GM18861 (cell line): Measurements from ENCODE around the gene GFPT2.
"Not testable (repeated sequence)": the region's sequence is repeated elsewhere in the genome, so short reads cannot be mapped to it uniquely, and the experiment has no call there.

Source experiments
- ATAC-seq: cut with Tn5 transposase; IDR thresholded peaks from one replicate; pipeline ENCODE4 v1.9.1; 2021; ENCODE audit not compliant: unreplicated experiment

Gene GFPT2

DNA sequence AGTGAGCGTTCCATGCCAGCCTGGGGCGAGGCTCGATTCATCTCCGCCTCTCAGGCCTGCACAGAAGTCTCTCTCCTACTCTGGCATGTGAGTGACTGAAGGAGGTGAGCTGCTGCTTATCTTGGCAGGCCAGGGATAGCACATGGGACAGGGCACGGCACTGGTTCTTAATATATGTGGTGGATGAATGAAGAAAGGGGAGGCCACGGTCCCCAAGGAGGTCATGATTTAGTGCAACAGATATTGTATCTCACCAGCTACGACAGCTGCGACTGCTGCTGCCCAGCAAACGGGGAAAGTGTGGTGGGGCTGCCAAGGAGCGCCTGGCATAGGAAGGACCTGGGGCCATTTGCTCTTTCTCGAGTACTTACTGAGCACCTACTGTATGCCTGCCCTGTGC lies 41.9 kb downstream of the GFPT2 start:
- no peak for ATAC-seq

DNA sequence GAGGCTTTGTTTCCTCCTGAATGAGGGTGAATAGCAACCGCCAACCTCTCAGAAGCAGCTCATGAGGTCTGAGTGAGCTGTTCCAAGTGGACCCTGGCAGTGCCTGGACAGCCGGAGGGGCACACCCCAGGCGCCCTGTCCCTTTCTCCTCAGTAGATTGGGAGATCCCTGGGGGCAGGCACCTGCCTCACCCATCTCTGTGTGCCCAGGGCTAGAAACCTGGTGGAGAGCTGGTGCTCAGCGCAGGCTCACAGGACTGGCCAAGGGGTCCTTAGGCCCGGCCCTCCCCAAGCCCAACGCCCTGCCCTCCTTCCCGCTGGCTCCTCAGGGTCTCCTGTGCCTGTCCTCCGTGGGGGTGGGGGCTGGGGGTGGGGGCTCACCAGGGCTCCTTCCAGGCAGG lies 46.3 kb downstream of the GFPT2 start:
- no peak for ATAC-seq

DNA sequence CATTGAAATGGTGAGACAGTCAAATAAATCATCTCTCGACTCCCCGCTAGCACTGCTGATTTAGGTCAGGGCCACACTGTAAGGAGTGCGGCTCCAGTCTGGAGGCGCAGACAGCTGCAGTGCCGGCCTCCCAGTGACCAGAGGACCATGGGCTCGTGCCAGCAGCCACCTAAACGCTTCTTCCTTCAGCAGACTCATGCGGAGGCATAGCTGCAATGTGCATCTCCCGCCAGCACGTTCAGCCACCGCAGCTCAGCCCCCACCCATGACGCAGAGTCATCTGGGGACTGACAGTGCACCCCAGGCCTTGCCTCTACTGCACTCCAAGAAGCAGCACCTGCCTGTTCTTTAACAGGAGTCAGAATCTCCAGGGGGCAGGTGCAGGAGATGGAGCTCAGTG lies 47.7 kb downstream of the GFPT2 start:
- ATAC-seq, result no peak

DNA sequence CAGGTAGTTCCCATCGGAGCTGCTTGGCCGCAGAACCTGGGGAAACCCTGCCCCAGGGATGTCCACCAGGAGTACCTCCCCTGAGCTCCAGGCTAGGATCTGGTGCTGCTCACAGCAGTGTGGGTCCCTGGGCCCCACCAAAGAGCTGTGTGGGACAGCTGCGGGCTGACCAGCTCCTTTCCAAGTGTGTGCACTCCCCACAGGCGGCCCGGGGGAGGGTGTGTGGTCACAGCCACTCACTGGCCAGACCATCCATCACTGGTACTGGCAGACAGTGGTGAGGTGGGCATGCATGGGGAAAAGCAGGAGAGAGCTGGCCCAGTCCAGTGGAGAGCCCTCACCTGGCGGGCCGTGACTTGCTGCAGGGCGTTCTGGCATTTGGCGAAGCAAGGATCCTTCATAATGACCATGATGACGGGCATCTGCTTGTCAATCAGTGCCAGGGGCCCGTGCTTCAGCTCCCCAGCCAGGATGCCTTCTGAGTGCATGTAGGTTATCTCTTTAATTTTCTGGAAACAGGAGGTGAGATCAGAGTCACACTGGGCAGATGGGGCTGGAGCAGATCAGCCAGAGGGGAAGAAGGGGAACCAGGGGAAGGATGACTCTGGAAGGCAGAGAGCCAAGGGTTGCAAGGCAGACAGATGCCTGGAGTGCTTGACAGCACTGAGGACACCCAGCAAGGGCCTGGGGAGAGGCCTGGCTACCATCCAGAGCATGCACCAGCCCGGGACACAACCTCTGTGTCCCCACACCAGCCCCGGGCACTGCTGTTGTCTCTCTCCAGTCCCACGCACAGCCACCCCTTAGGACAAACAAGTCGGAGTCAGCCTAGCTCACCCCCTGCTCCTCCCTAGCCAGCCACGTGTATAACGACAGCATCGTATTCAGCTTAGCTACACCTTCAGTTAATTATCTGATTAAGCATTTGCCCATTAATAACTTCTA lies 48.4 kb downstream of the GFPT2 start:
- ATAC-seq, result no peak

DNA sequence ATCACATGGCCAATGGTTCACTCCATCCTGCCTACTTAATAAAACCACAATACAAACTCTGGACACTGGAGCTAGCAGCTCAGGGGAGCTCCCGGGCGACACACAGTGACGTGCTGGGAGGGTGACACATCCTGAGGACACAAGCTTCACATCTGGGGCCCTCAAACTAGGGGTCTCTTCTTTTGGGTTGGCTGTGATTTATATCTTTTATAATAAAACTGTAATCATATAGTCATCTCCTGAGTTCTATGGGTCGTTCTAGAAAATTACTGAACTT lies 49.2 kb downstream of the GFPT2 start:
- ATAC-seq, result no peak

DNA sequence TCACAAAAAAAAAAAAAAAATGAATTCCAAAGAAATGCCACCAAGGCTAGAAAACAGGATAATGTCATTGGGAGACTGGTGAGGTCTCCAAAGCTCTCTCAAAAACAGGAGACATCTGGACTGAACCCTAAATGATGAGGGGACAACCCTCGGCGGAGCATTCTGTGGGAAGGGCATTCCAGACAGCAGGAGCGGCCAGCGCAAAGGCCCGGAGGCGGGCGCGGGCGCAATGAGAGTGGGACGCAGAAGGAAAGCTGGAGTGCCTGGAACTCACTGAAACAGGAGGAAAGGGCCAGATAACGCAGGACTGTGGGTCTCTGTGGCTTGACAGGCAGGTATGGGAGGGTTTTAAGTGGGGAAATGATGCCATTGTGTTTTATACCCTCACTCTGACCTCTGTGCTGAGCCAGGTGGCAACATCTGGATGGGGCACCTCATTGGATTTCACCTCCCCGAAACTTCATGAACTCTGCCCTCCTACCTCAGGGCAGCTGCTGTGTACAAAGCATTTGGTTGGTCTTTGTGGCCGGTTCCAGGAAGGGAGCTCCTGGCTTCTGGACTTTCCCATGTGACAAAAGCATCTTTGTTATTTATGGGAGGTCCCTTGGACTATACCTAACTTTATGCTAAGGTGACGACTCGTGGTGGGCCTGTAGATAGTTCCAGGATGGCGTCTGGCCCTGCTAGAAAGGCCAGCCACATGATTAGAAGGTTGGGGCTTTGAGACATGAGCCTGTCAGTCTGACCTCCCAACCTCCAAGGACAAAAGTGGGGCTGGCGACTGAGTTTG lies 49.7 kb downstream of the GFPT2 start:
- no peak for ATAC-seq

DNA sequence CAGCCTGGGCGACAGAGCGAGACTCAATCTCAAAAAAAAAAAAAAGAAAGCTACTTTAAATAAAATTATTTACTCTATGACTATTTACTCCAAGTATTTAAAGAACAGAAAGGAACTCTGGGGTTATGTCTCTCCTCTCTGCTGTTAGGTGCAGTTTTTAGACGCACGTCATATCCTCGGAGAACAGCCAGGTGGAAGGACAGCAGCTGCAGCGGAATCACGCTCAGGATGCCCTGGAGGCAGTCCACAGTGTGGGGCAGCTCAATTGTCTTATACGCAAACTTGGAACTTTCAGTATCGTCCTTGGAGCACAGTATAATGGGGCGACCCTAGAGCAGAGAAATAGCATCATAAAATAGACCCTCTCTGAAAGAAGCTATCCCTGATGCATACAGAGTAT lies 50.9 kb downstream of the GFPT2 start:
- ATAC-seq, result no peak

DNA sequence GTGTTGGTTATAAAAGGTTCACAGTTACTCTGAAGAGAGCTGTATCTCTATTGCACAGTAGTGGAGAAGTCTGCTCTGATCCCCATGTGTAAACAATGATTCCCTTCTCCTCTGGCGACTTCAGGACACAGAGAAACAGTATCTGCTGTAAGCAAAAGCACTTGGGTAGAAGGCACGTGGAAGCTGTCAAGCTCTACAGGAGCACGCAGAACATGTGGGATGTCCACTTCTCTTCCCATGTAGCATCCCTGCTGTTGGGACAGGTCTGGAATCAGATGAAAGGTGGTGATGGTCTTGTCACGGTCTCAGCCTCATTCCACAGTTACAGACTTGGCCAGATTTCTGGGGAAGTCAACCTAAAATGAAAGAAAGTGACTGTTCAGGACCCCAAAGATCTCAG lies 51.9 kb downstream of the GFPT2 start:
- ATAC-seq, result no peak

DNA sequence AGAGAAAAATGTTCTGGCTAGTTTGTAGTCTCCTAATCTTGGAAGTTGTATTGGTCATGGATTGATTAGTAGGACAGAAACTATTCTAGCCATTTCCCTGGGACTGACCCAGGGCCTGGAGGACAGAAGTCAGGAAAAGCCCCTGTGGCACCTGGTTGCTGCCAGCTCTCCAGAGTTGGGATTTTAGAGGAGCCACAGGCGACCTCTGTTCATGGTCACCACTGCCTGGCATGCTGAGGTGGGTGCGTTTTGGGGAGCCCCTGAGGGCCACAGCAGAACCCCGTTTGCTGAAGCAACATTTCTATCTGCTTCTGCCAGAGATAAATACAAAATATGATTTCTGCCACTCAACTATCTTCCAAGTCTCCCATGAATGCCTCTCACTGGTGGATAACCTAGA lies 53.6 kb downstream of the GFPT2 start:
- no peak for ATAC-seq

DNA sequence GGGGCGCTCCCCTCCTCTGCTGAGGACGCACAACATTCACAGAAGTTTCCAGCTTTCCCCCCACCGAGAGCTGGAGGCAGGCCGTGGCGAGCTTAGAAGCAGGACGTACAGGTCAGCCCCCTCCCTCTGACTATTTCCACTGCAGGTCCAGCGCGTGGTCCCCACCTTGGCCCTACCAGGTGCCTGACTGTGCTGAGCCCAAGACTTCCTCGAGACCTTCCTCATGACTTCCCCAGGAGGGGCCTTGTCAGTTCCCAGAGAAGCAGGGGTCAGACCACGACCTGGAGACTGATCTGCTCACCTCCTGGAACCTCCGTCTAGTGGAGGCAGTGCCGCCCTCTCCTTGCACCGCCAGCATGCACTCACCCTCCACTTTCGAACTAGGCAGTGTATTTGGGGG lies 54.1 kb downstream of the GFPT2 start:
- ATAC-seq, result not testable (repeated sequence)

DNA sequence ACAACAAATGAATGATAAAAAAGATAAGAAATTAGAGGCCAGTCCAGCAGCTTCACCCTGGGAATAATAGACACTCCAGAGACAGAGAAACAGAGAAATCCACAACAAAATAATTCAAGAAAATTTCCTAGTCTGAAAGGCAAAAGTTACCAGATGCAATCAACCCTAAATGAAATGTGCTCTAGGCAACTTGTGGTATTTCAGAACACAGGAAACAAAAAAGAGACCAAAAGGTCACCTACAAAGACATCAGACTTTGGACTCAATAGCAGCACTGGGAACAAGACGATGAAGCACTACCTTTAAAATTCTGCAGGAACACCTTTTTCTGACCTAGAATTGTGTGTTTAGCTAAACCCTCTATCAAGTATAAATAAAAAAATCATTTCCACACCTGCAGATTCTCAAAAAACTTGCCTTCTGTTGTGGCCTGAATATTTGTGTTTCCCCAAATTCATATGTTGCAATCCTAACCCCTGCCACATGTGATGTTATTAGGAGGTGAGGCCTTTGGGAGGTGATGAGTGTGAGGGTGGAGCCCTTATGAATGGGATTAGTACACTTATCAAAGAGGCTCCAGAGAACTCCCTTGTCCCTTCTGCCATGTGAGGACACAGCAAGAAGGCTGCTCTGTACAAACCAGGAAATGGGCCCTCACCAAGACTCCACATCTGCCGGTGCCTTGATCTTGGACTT lies 55.4 kb downstream of the GFPT2 start:
- no peak for ATAC-seq

DNA sequence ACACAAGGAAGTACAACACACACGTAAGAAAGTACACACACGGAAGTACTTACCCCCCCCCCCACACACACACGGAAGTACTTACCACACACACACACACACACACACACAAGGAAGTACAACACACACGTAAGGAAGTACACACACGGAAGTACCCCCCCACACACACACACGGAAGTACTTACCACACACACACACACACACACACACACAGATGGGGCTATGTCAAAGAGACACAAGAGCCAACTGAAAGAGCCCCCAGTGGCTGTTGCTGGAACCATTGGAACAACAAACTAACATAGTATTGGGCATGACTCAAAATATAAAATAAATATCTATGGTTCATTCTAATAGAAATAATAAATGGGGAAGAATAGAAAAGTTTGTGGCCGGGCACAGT lies 56.4 kb downstream of the GFPT2 start:
- ATAC-seq, result no peak

DNA sequence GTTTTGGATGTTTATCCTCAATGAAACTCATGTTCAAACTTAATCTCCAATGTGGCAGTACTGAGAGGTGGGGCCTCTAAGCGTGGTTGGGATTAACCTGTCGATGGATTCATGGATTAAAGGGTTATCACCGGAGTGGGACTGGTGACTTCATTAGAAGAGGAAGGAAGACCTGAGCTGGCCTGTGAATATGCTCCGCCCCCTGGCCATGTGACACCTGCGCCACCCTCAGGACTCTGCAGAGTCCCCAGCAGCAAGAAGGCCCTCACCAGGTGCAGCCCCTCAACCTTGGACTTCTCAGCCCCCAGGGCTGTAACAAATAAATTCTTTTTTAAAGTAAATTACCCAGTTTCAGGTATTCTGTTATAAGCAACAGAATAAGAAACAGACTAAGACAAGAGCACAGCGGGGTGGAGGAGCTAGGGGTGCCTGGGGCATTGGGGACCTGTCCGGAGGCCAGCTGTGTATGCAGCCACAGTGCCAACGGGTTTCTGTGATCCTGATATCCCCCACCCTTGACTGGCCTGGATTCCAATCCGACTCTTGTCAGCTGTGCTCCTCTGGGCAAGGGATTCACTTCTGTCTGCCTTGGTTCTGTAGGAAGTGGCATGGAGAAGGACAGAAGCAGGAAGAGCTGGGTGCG lies 58.1 kb downstream of the GFPT2 start:
- no peak for ATAC-seq

DNA sequence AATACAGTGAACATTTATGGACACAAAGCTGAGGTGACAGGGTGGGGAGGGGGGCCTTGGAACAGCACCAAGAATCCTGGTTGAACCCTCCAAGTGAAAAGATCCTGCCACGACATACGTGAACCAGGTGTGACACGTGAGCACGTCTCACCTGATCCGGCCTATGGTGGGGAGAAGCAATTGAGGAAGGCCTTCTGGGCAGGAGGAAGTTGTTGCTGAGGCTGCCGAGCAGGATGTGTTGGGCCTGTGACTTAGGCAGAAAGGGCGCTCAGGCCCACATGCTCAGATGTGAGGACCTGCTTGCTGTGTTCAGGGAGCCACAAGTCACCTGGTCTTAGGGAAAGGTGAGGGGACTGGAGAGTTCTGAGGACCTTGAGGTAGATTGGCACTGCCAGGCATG lies 58.7 kb downstream of the GFPT2 start:
- no peak for ATAC-seq

DNA sequence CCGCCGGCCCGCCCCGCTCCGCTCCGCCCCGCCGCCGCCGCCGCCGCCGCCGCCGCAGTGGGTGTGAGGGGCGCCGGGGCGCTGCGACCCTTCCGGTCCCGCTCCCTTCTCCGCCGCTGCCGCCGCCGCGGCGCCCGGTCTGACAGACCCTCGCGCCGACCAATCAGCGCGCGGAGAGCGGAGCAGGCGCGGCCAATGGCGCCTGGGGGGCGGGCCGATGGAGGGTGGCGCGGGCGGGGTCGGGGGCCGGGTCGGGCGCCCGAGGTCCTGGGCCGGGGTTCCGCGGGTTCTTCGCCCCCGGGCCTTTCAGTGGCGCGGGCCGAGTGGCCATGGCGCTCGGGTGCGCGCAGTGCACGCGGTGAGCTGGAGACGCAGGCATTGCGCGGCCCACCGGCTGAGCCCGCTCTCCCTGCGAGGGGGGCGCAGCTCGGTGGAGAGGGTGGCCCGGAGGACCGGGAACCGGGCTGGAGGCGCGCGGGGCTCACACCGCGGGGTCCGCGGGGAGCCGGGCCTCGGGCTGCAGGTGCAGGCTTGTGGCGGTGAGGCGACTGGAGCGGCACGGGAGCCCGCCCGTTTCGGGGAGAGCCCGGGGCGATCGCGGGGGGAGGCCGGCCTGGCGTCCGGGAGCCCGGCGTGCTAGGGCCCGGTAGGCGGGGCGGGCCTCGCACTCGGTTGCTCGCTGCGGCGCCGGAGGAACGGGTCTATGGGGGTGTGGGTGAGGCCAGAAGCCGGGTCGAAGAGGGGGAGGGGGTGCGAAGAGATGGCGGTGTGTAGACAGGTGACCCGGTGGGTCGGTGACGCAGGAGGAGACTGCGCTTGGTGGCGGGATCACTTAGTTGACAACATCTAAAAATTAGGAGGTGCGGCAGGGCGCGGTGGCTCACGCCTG lies 60.9 kb downstream of the GFPT2 start, which contains the start of gene MAPK9:
TSS of gene MAPK9 (minus strand) at position 141 of the 889 bp plus-strand sequence. CDS start 11,522 bp downstream, outside the sequence.
- ATAC-seq, result peak; percentile 72

DNA sequence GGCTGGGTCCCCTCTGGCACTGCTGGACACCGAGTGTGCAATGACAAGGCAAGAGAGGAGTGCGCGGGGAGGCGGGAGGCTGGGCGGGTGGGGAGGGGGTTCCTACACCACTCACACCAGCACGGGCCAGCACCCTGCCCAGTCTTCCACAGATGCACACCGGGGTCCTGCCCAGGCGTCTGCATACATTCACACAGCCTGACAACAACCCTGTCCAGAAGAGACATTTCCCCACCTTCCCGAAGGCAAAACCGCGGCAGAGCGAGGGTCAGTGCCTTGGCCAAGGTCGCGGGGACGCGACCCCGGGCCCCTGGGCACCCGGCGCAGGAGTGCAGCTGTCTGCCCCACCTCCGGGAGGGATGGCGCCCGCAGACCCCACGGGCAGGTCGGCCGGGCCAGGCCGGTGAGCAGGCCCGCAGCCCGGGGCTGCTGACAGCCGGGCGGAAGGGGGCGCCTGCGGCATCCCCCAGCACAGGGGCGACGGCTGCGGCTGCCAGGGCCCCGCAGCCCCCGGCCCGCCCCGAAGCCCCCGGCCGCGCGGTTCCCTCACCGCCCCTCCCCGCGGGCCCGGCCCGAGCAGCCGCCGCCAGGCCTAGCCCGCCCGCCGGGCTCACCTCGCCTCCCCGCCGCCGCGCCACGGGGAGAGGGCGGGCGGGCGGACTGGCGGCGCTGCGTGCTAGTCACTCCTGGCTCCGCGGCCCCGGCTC lies 61.7 kb downstream of the GFPT2 start:
- peak; percentile 29 for ATAC-seq

DNA sequence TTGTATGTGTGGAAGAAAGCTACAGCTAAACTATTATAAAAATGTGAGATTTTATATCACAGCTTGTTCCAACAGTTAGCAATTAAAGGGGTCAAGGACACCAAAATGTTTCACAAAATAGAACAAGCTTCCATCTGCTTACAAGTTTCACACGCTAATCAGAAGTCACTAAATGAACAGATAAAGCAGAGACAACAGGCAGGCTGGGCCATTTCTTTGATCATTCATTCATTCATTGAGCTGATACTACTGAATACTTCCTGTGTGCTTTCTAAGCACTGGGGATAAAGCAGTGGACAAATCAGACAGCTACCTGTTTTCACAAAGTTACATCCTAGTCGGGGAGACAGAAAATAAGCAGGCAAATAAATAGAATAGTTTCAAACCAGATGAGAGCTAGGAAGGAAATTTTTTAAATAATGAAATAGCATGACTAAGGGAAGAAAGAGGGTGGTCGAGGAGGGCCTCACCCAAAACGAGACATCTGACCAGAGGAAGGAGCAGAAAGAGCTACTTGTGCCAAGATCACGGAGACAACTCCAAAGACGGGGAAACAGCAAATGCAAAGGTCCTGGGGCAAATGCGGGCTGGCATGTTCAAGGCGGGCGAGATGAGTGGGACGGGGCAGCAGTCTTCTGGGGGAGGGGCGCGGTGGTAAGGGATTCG lies 62.4 kb downstream of the GFPT2 start:
- no peak for ATAC-seq

DNA sequence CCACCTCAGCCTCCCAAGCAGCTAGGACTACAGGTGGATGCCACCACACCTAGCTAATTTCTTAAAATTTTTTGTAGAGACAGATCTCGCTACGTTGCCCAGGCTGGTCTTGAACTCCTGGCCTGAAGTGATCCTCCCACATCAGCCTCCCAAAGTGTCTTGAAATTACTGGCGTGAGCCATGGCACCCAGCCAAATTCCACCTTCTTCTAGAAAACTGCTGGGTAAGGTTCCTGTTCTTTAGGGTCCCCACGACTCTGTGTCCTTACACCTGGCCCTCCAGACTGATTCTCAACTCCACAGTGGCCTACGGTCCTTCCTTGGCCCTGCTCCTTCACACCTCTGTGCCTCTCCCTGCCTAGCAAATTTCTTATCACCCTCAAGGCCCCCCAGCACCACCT lies 63.2 kb downstream of the GFPT2 start:
- no peak for ATAC-seq

DNA sequence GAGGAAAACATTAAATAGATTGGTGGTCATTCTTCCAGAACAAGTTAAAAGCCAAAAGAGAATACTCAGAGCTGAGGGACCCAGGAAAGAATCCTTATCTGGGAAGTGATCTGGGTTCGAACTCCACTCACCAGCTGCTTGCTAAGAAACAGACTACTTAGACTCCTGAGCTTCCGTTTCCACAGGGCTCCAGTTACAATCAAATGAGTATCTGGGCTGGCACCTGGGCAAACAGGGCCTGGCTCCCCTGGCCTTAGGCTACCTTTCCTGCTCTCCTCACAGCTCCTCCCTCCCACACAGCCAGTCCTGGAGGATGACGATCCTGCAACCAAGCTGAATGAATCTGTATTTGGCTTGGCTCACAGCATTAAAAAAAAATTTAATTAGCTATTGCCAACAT lies 63.7 kb downstream of the GFPT2 start:
- no peak for ATAC-seq
